B cell (primary cell): ENCODE measurements around the gene HMCN1.

ENCODE experiments used
- EZH2 ChIP-seq: IDR thresholded peaks from 2 replicates; pipeline ENCODE4 v1.6.1; 2012; ENCODE audit warnings: borderline replicate concordance, low read depth, mild to moderate bottlenecking, moderate library complexity, low read length; ENCODE audit not compliant: insufficient read depth, poor library complexity, severe bottlenecking
- TF ChIP-seq, protein P1 (sequence below): fragments of 200-600 bp; IDR thresholded peaks from one replicate; pipeline ENCODE4 v1.8.0; 2022; ENCODE audit warnings: antibody characterized with exemption, mild to moderate bottlenecking

GRCh38 chr1:186104459-186104858, 370.3 kb downstream of the HMCN1 start:
- TF ChIP-seq, protein P1, sequence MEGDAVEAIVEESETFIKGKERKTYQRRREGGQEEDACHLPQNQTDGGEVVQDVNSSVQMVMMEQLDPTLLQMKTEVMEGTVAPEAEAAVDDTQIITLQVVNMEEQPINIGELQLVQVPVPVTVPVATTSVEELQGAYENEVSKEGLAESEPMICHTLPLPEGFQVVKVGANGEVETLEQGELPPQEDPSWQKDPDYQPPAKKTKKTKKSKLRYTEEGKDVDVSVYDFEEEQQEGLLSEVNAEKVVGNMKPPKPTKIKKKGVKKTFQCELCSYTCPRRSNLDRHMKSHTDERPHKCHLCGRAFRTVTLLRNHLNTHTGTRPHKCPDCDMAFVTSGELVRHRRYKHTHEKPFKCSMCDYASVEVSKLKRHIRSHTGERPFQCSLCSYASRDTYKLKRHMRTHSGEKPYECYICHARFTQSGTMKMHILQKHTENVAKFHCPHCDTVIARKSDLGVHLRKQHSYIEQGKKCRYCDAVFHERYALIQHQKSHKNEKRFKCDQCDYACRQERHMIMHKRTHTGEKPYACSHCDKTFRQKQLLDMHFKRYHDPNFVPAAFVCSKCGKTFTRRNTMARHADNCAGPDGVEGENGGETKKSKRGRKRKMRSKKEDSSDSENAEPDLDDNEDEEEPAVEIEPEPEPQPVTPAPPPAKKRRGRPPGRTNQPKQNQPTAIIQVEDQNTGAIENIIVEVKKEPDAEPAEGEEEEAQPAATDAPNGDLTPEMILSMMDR = no peak
- TF ChIP-seq EZH2 = no peak
